ENCODE results near the gene ZNF117. TPM values are rescaled to one million over a fixed set of nuclear protein-coding genes. Genes with fewer than 3 reads are reported as not detected.
A peak's percentile ranks its signal among the peaks of the same experiment; 100 is the strongest.

Gene ZNF117
- total RNA-seq, 1 donor from 2014 or later = 27.7 TPM

DNA sequence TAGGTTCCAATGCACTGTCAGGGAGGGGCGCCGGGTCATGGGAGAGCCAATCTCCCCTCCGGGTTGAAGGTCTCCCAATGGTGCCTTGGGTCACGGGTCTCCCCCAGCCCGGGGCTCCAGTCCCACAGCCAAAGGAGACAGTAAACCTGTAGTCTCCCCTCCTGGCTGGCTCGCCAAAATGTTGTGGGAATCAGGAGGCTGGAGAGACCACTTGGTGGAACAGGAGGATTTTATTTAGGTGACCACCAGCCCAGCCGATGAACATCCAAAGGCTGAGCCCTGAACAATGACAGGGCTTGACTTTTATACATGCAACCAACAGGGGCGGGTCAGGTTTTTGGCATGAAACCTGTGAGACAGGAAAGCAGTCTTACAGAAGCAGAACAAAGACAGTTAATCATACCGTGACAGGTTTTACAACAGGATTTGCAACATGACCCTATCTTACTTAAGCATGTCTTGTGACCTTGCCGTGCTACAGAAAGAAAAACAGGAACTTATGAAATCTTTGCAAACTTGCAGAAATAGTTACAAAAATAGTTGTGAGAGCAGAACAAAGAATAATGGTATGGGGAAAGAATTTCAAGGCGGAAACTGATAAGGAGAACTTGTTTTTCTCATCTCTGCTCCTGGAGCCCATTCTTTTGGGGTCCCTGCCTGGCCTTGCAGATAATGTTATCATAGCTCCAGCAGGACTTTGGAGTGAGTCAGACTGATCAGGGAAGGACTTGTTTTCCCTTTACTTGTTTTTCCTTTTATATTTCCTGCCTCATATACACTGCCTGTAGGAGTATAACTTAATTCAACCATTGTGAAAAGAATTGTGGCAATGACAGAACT lies 8.5 kb upstream of the ZNF117 start:
- Mint-ChIP-seq H3K9me3 (peaks cover 39% of the 10 kb centered on the region), H3K4me1 (peaks cover 5% of the 10 kb centered on the region), H3K4me3 (peak overlapping the region; percentile 31), H3K27me3 (ENCODE audit: low read depth) (no peaks in the 10 kb centered on the region), H3K27ac (ENCODE audit: unreplicated experiment) (no peak overlapping the region), H3K36me3 (ENCODE audit: low read depth) (peaks cover 82% of the 10 kb centered on the region)
- no peak for DNase-seq (ENCODE audit: low read depth, low spot score)
- TF ChIP-seq, protein P1, sequence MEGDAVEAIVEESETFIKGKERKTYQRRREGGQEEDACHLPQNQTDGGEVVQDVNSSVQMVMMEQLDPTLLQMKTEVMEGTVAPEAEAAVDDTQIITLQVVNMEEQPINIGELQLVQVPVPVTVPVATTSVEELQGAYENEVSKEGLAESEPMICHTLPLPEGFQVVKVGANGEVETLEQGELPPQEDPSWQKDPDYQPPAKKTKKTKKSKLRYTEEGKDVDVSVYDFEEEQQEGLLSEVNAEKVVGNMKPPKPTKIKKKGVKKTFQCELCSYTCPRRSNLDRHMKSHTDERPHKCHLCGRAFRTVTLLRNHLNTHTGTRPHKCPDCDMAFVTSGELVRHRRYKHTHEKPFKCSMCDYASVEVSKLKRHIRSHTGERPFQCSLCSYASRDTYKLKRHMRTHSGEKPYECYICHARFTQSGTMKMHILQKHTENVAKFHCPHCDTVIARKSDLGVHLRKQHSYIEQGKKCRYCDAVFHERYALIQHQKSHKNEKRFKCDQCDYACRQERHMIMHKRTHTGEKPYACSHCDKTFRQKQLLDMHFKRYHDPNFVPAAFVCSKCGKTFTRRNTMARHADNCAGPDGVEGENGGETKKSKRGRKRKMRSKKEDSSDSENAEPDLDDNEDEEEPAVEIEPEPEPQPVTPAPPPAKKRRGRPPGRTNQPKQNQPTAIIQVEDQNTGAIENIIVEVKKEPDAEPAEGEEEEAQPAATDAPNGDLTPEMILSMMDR (conservative IDR thresholded peaks at IDR 0.05) = no peak

DNA sequence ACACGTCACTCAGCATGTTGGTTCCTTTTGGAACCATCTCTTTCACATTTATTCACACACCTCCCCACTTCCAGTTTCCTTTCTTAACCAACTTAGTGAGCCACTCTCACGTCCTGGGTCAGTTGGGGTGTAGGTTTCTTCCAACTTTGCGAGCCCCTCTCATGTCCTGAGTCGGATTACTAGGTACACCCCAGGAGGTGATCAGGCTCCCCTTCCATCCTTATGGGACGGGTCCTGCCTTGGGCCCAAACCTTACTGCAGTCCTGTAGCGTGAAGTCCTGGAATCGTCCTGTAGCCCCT lies 8.0 kb upstream of the ZNF117 start:
- Mint-ChIP-seq H3K4me3 (no peak overlapping the region), H3K4me1 (peaks cover 3% of the 10 kb centered on the region), H3K9me3 (peaks cover 39% of the 10 kb centered on the region), H3K27ac (ENCODE audit: unreplicated experiment) (no peak overlapping the region), H3K36me3 (ENCODE audit: low read depth) (peaks cover 85% of the 10 kb centered on the region), H3K27me3 (ENCODE audit: low read depth) (no peaks in the 10 kb centered on the region)
- DNase-seq (ENCODE audit: low read depth, low spot score) = no peak
- TF ChIP-seq, protein P1 (conservative IDR thresholded peaks at IDR 0.05) = no peak

DNA sequence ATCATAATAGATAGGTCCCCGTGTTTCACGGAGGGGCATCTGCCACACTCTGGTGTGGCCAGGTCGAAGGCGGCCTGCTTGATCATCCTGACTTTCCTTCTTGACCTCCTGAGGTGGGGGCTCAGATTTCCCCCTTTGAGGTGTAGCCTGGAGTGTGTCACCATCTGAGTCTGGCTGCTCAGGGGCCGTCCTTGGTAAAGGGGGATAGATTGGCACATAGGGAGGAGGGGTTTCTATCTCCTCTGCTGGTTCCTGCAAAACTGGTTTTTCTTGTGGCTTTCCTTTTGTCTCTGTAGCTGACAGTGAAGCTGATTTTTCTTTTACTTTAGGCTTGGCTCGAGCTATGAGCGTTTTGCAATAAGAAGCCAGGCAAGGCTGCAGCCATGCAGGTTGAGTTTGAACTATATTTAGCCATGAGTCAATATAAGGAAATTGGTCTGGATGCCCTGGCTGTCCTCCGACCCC lies 7.1 kb upstream of the ZNF117 start:
- H3K27ac Mint-ChIP-seq (ENCODE audit: unreplicated experiment) = no peak overlapping the region
- no peaks in the 10 kb centered on the region for H3K27me3 Mint-ChIP-seq (ENCODE audit: low read depth)
- no peak overlapping the region for H3K4me3 Mint-ChIP-seq
- DNase-seq (ENCODE audit: low read depth, low spot score) = no peak
- peaks cover 37% of the 10 kb centered on the region for H3K9me3 Mint-ChIP-seq
- TF ChIP-seq, protein P1 (conservative IDR thresholded peaks at IDR 0.05) = no peak
- peaks cover 85% of the 10 kb centered on the region for H3K36me3 Mint-ChIP-seq (ENCODE audit: low read depth)
- H3K4me1 Mint-ChIP-seq = no peaks in the 10 kb centered on the region

DNA sequence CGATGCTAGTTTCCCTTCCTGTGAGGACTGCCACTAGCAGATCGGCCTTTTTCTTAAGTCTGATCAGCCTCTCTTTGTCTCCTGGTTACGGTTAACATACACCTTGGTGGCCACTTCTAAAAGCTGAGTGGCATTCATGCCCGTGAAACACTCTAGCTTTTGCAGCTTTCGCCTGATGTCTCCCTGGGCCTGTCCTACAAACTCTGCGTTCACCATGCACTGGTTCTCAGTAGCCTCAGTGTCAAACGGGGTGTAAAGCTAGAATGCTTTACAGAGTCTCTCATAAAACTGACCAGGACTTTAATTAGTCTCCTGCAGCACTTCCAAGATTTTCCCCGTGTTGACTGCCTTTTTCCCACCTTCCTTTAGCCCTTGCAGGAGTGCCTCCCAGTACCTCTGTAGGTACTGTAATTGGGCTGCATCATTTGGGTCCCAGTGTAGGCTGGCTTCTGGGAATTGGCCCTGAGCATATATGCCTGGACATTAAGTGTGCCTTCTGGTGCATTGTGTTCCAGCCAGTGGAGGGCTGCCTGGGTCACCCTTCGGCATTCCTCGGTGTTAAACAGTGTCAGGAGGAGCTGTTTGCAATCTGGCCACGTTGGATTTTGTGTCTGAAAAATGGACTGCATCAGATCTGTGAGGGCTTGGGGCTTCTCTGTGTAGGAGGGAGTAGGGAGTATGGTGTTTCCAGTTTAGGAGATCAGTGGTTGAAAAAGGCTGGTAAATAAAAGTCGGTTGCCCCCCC lies 6.5 kb upstream of the ZNF117 start:
- Mint-ChIP-seq H3K4me1 (no peaks in the 10 kb centered on the region), H3K36me3 (ENCODE audit: low read depth) (peaks cover 85% of the 10 kb centered on the region), H3K9me3 (peaks cover 34% of the 10 kb centered on the region), H3K27me3 (ENCODE audit: low read depth) (no peaks in the 10 kb centered on the region), H3K4me3 (peak overlapping the region; percentile 31), H3K27ac (ENCODE audit: unreplicated experiment) (no peak overlapping the region)
- TF ChIP-seq, protein P1 (conservative IDR thresholded peaks at IDR 0.05) = no peak
- DNase-seq (ENCODE audit: low read depth, low spot score) = no peak

DNA sequence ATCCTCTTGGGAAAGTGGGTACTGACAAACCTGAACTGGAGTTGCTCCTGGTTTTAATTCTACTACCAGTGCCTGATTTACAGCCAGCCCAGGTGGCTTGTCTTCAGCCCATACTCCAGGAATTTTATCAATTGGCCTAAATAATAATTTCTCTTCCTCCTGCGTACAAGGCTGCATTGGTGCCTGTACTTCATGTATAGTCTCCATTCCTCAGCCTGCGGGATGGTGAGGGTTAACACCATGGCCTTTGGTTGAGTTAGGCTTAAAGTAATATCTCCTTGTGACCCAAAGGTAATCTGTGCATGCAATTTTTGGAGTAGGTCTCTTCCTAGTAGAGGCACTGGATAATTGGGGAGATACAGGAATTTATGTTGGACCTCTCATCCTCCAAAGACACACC lies 5.5 kb upstream of the ZNF117 start:
- Mint-ChIP-seq H3K27me3 (ENCODE audit: low read depth) (no peaks in the 10 kb centered on the region), H3K4me1 (no peaks in the 10 kb centered on the region), H3K4me3 (peak overlapping the region; percentile 45), H3K36me3 (ENCODE audit: low read depth) (peaks cover 88% of the 10 kb centered on the region), H3K27ac (ENCODE audit: unreplicated experiment) (no peak overlapping the region), H3K9me3 (peaks cover 32% of the 10 kb centered on the region)
- no peak for DNase-seq (ENCODE audit: low read depth, low spot score)
- TF ChIP-seq, protein P1 (conservative IDR thresholded peaks at IDR 0.05) = no peak

All from neural crest cell (in vitro differentiated cells).